Prostate gland (tissue), 2 donors: ENCODE measurements around the gene TSHZ2. TPM values are rescaled to one million over a fixed set of nuclear protein-coding genes. Genes with fewer than 3 reads are reported as not detected.

Experiments
- DNase-seq: peaks from one replicate; pipeline ENCODE4 v3.0.0-alpha.2; 2019; ENCODE audit warnings: low spot score
- H3K27ac ChIP-seq, 2 donors: fragments of 200-600 bp; sonication (generic); 2 replicates each; pipeline ENCODE4 v1.5.1; 2017 to 2019
- H3K27me3 ChIP-seq: fragments of 200-600 bp; sonication (generic); replicated peaks from 2 replicates; pipeline ENCODE4 v1.5.1; 2019; ENCODE audit not compliant: insufficient read depth
- H3K36me3 ChIP-seq, 2 donors: fragments of 200-600 bp; sonication (generic); 1 replicate in 1 of 2; 2 replicates in 1 of 2; pipeline versions ENCODE4 v1.5.1 to v1.8.1; 2017 to 2019
- H3K4me1 ChIP-seq: fragments of 200-600 bp; sonication (generic); replicated peaks from 2 replicates; pipeline ENCODE4 v1.5.1; 2019
- H3K4me3 ChIP-seq, 2 donors: fragments of 200-600 bp; sonication (generic); 2 replicates each; pipeline ENCODE4 v1.5.1; 2017 to 2019
- H3K9me3 ChIP-seq: fragments of 200-600 bp; sonication (generic); 2 replicates; pipeline ENCODE4 v1.5.1; 2017
- POLR2A ChIP-seq: fragments of 450-650 bp; IDR thresholded peaks from one replicate; pipeline ENCODE4 v1.6.1; 2016; ENCODE audit warnings: antibody characterized with exemption, mild to moderate bottlenecking
- POLR2AphosphoS5 ChIP-seq: sonication (generic); formaldehyde crosslinking; IDR thresholded peaks from one replicate; pipeline ENCODE4 v1.6.1; 2017; ENCODE audit warnings: antibody characterized with exemption
- WGBS: methylation state at CpG from one replicate; pipeline ENCODE4 v1.1.5; 2018; 5-methylcytosine and 5-hydroxymethylcytosine counted together
- intact Hi-C: fragments of 100-400 bp; cut with DNase I; formaldehyde crosslinking; loops from one replicate; pipeline ENCODE4 v1.14.2; 2022
- total RNA-seq, 2 donors: library from RNA; depleted of rRNA; stranded (reverse); fragments of >200 nt; gene quantifications; one replicate each; pipeline ENCODE4 v1.1.0, GENCODE V29; 2016
- TF ChIP-seq, protein P1 (sequence below), 4 experiments: fragments of 200-600 bp in 2 of 4; fragments of 450-650 bp in 2 of 4; sonication (generic) in 2 of 4; IDR thresholded peaks; 1 replicate in 3 of 4; 2 replicates in 1 of 4; pipeline ENCODE4 v1.5.1; 2016 to 2019; ENCODE audit warnings: antibody characterized with exemption in 4 of 4, mild to moderate bottlenecking in 2 of 4, moderate library complexity in 2 of 4

Gene TSHZ2
- total RNA-seq, 2 donors from 2014 or later = 9.8 to 35.1 TPM

DNA sequence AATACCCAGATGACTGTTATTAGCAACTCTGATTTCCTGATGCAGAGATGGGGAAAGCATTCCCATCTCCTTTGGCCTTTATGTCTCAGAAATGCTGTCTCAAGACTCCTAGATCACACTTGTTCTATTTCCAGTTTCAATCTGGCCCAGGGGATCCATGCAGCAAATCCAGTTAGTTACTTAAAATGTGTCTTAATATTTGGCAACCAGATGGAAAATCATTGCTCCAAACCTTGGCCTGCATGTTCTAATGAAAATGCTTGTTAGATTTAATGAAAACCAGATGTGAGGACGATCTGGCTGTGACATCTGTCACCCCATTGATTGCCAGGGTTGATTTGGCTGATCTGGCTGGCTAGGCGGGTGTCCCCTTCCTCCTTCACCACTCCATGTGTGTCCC, 125.2 kb downstream of the TSHZ2 start:
- H3K27ac ChIP-seq = no peak overlapping the region
- H3K27me3 ChIP-seq = no peaks in the 10 kb centered on the region
- DNase-seq = no peak
- no peaks in the 10 kb centered on the region for H3K4me1 ChIP-seq
- WGBS = 79% methylated on average over 2 of the region's 2 CpGs
- TF ChIP-seq POLR2A (no peak), POLR2AphosphoS5 (no peak)
- TF ChIP-seq, protein P1, sequence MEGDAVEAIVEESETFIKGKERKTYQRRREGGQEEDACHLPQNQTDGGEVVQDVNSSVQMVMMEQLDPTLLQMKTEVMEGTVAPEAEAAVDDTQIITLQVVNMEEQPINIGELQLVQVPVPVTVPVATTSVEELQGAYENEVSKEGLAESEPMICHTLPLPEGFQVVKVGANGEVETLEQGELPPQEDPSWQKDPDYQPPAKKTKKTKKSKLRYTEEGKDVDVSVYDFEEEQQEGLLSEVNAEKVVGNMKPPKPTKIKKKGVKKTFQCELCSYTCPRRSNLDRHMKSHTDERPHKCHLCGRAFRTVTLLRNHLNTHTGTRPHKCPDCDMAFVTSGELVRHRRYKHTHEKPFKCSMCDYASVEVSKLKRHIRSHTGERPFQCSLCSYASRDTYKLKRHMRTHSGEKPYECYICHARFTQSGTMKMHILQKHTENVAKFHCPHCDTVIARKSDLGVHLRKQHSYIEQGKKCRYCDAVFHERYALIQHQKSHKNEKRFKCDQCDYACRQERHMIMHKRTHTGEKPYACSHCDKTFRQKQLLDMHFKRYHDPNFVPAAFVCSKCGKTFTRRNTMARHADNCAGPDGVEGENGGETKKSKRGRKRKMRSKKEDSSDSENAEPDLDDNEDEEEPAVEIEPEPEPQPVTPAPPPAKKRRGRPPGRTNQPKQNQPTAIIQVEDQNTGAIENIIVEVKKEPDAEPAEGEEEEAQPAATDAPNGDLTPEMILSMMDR (IDR thresholded peaks at IDR 0.05) = no peak
- intact Hi-C loops = no loop called here
- no peaks in the 10 kb centered on the region for H3K9me3 ChIP-seq
- no peak overlapping the region for H3K4me3 ChIP-seq
- no peaks in the 10 kb centered on the region for H3K36me3 ChIP-seq

DNA sequence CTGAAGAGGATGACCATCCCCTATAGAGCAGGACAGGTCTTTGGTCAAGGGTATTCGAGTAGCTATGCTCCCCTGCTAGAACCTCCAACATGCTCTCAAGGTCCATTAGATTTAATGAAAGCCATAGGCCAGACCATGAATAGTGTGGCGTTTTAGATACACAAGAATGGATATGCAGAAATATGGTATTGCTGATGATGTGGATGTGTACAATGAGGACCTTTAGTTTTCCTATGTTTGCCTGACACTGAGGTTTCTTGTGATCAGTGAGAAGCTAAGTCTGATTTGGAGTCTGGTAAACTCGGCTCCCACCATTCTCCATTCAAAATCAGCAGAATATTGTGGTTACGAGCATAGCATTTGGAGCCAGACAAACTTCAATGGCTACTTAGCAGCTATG, 125.6 kb downstream of the TSHZ2 start:
- intact Hi-C loops = no loop called here
- no peaks in the 10 kb centered on the region for H3K4me1 ChIP-seq
- TF ChIP-seq POLR2AphosphoS5 = no peak
- TF ChIP-seq POLR2A = no peak
- TF ChIP-seq, protein P1 (IDR thresholded peaks at IDR 0.05) = no peak
- DNase-seq = no peak
- H3K27ac ChIP-seq = no peak overlapping the region
- WGBS = 95% methylated on average over 4 of the region's 4 CpGs
- no peak overlapping the region for H3K4me3 ChIP-seq
- no peaks in the 10 kb centered on the region for H3K9me3 ChIP-seq
- H3K27me3 ChIP-seq = no peaks in the 10 kb centered on the region
- H3K36me3 ChIP-seq = no peaks in the 10 kb centered on the region

DNA sequence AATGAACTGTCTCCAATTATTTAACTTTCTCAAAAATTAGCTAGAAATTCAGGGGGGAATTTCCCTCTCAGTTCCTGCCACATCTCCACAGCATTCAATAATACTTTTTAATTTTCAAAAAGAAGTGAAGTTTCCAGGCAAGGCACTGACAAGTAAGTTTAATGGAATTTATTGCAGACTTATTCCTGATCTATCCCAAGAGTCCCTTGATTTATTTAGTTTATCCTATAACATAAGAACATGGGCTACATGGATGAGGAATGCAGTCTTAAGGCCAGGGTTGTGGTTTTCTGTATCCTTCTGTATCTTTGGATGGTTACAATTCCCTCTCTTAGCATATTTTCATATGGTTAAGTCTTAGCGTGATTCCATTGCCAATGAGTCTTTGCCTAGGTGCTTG, 126.5 kb downstream of the TSHZ2 start:
- WGBS = 93% methylated on average over 1 of the region's 1 CpG
- no peaks in the 10 kb centered on the region for H3K27me3 ChIP-seq
- no peaks in the 10 kb centered on the region for H3K4me1 ChIP-seq
- H3K4me3 ChIP-seq = no peak overlapping the region
- no peaks in the 10 kb centered on the region for H3K36me3 ChIP-seq
- intact Hi-C loops = no loop called here
- no peak for TF ChIP-seq POLR2A
- TF ChIP-seq, protein P1 (IDR thresholded peaks at IDR 0.05) = no peak
- TF ChIP-seq POLR2AphosphoS5 = no peak
- no peak overlapping the region for H3K27ac ChIP-seq
- no peaks in the 10 kb centered on the region for H3K9me3 ChIP-seq
- DNase-seq = no peak

DNA sequence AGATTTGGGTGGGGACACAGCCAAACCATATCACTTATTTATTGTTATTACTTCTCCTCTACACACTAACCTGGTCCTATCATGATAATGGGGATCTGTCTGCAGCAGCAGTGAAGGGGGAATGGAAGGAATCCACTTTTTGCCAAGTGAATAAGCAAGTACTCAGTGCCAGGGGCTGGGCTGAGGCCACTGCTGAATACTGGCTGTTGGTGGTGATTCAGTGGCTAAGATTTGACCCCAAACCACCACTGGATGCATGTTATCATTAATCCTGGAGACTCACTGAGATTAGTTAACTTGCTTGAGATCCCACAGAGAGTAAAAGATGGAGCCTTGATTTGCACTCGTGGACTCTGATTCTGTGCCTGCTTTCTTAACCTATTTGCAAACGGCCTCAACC, 127.7 kb downstream of the TSHZ2 start:
- Histone ChIP-seq H3K27me3 (no peaks in the 10 kb centered on the region), H3K4me1 (no peaks in the 10 kb centered on the region), H3K9me3 (no peaks in the 10 kb centered on the region), H3K4me3 (no peak overlapping the region), H3K36me3 (no peaks in the 10 kb centered on the region), H3K27ac (no peak overlapping the region)
- 51% methylated on average over 2 of the region's 2 CpGs for WGBS
- intact Hi-C loops = no loop called here
- TF ChIP-seq POLR2A (no peak), POLR2AphosphoS5 (no peak)
- DNase-seq = no peak

DNA sequence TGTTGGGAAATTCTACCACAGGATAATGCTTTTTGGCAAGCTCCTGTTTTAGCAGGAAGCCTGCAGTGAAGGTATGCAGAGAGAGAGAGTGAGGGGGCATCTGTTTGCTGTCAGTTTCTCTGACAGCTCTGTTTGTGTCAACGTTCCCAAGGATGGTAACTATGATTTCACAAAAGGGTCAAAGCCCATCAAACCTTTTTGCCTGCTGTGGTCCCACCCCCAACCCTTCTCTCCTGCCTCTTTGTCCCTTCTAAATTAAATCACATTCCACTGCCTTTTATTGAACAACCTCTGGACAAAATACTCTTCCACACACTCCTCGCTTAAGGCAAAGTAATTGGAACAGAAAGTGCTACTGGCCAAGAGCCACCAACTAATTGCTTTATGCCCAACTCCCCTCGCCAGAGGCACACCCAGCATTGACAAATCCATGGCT, 128.3 kb downstream of the TSHZ2 start:
- WGBS = 28% methylated on average over 3 of the region's 3 CpGs
- H3K27ac ChIP-seq = no peak overlapping the region
- DNase-seq = no peak

More for the DNA sequence above, 128.3 kb downstream of the TSHZ2 start:
- intact Hi-C loops = no loop called here
- no peaks in the 10 kb centered on the region for H3K36me3 ChIP-seq
- TF ChIP-seq, protein P1 (IDR thresholded peaks at IDR 0.05) = no peak
- no peak for TF ChIP-seq POLR2AphosphoS5
- no peak for TF ChIP-seq POLR2A
- H3K4me3 ChIP-seq = no peak overlapping the region
- no peaks in the 10 kb centered on the region for H3K4me1 ChIP-seq
- no peaks in the 10 kb centered on the region for H3K9me3 ChIP-seq
- H3K27me3 ChIP-seq = no peaks in the 10 kb centered on the region
